WTC11 (cell line): ENCODE results near the gene HOXA13.

ENCODE experiments used
- ATF1 ChIP-seq: sonication (generic); formaldehyde crosslinking; IDR thresholded peaks from 2 replicates; pipeline ENCODE4 v1.8.1; 2023; ENCODE audit warnings: mild to moderate bottlenecking, moderate library complexity, missing genetic modification reagents
- CTCF ChIP-seq: fragments of 200-600 bp; IDR thresholded peaks from 2 replicates; pipeline ENCODE4 v1.8.0; 2022; ENCODE audit warnings: antibody characterized with exemption
- GRHL2 ChIP-seq: fragments of 250-450 bp; sonication (Bioruptor Pico); IDR thresholded peaks from 2 replicates; pipeline ENCODE4 v1.8.0; 2022; ENCODE audit warnings: mild to moderate bottlenecking, moderate library complexity; ENCODE audit not compliant: insufficient replicate concordance, severe bottlenecking
- IRF2 ChIP-seq: sonication (generic); formaldehyde crosslinking; IDR thresholded peaks from 2 replicates; pipeline ENCODE4 v1.8.0; 2022; ENCODE audit warnings: low read depth, missing genetic modification reagents, borderline replicate concordance
- MAX ChIP-seq: sonication (generic); formaldehyde crosslinking; IDR thresholded peaks from 2 replicates; pipeline ENCODE4 v1.8.0; 2022; ENCODE audit warnings: mild to moderate bottlenecking, missing genetic modification reagents
- MLX ChIP-seq: sonication (generic); formaldehyde crosslinking; IDR thresholded peaks from 2 replicates; pipeline ENCODE4 v1.8.1; 2023; ENCODE audit warnings: mild to moderate bottlenecking, missing genetic modification reagents, moderate library complexity
- STAT6 ChIP-seq: sonication (generic); formaldehyde crosslinking; conservative IDR thresholded peaks from 2 replicates; pipeline ENCODE4 v1.8.1; 2023; ENCODE audit warnings: mild to moderate bottlenecking, low read depth, missing genetic modification reagents, moderate library complexity
- USF2 ChIP-seq: sonication (generic); formaldehyde crosslinking; IDR thresholded peaks from 2 replicates; pipeline ENCODE4 v1.8.1; 2023; ENCODE audit warnings: mild to moderate bottlenecking, missing genetic modification reagents, moderate library complexity
- ZBTB21 ChIP-seq: sonication (generic); formaldehyde crosslinking; IDR thresholded peaks from 2 replicates; pipeline ENCODE4 v1.8.1; 2023; ENCODE audit warnings: mild to moderate bottlenecking, missing genetic modification reagents, borderline replicate concordance
- ZNF121 ChIP-seq: sonication (generic); formaldehyde crosslinking; IDR thresholded peaks from 2 replicates; pipeline ENCODE4 v1.8.0; 2023; ENCODE audit warnings: missing genetic modification reagents

- no peak for TF ChIP-seq IRF2 (CRISPR knock-in tag)
- TF ChIP-seq ATF1, result no peak
- TF ChIP-seq MAX (CRISPR knock-in tag), result no peak
- TF ChIP-seq CTCF, result no peak
- TF ChIP-seq ZBTB21, result no peak
- no peak for TF ChIP-seq STAT6 (CRISPR knock-in tag)
- TF ChIP-seq ZNF121 (CRISPR knock-in tag), result no peak
- no peak for TF ChIP-seq MLX (CRISPR knock-in tag)
- TF ChIP-seq GRHL2 (CRISPR knock-in tag), result no peak
- no peak for TF ChIP-seq USF2 (CRISPR knock-in tag)
These were observed 20.9 kb downstream of the HOXA13 start for GRCh38 chr7:27179030-27179429.
